BLaER1 treated with 17β-estradiol and CSF1 and Interleukin-3, amounts not matched to agents 10 nM and 100 nM (cell line): Measurements from ENCODE around the gene CDH4.
"Not testable (repeated sequence)": the region's sequence is repeated elsewhere in the genome, so short reads cannot be mapped to it uniquely, and the experiment has no call there.

Experiments used
- H3K27ac ChIP-seq, 11 experiments: shearing (Covaris generic); formaldehyde crosslinking; 2 replicates each; pipeline ENCODE4 v1.8.1; 2022
- H3K27me3 ChIP-seq, 11 experiments: shearing (Covaris generic); formaldehyde crosslinking; 2 replicates each; pipeline ENCODE4 v1.8.1; 2022
- H3K36me3 ChIP-seq, 11 experiments: shearing (Covaris generic); formaldehyde crosslinking; 2 replicates each; pipeline ENCODE4 v1.8.1; 2022
- H3K4me1 ChIP-seq, 10 experiments: shearing (Covaris generic); formaldehyde crosslinking; 2 replicates each; pipeline ENCODE4 v1.8.1; 2022
- H3K4me2 ChIP-seq, 11 experiments: shearing (Covaris generic); formaldehyde crosslinking; 2 replicates each; pipeline ENCODE4 v1.8.1; 2022
- H3K4me3 ChIP-seq, 10 experiments: shearing (Covaris generic); formaldehyde crosslinking; 2 replicates each; pipeline ENCODE4 v1.8.1; 2022
- H3K9ac ChIP-seq, 11 experiments: shearing (Covaris generic); formaldehyde crosslinking; 2 replicates each; pipeline ENCODE4 v1.8.1; 2022
- H3K9me3 ChIP-seq, 11 experiments: shearing (Covaris generic); formaldehyde crosslinking; replicated peaks in 1 of 11; 2 replicates each; pipeline ENCODE4 v1.8.1; 2022
- H4K20me1 ChIP-seq, 11 experiments: shearing (Covaris generic); formaldehyde crosslinking; 2 replicates each; pipeline ENCODE4 v1.8.1; 2022
- Cebpa-rat ChIP-seq, 11 experiments: shearing (Covaris generic); IDR thresholded peaks; 2 replicates each; pipeline ENCODE4 v1.8.1; 2022

Gene CDH4

DNA sequence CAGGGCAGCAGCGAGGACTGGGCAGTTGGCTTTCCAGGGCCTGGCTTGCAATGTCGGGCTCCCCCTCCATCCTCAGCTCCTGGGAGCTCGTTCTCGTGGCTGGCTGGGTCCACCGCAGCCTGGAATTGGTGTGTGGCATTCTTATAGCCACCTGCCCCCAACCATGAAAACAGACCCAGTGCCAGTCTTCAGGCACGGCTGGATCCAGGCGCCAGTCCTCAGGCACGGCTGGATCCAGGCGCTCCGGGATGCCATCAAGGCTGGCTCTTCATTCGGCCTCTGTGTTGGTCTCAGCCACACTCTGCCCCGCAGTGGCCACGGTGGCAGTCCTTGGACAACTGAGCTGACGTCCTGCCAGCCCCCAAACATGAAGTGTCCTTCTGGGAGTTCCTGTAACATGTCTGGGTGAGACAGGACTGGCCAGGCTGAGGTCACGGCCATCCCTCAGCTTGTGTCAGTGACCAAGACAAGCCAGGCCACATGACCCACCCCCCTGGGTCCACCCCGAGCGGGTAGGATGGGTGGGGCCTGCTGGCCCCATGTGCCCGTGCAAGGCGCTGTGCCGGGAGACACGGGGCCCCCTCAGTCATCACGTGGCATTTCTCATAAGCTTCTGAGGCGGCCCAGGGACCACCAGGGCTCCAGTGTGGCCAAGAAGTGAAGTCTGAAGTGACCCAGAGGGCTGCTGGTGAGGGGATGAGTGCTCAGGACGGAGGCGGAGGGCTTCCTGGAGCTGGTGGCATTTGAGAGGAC, 714.6 kb downstream of the CDH4 start:
- Histone ChIP-seq H3K4me2 (no peak overlapping the region), H4K20me1 (peaks cover 0 to 31% (median 2%) of the 10 kb centered on the region in 11 experiments; a peak in 8 of 22 replicates), H3K27me3 (peaks cover 0 to 9% (median 0%) of the 10 kb centered on the region in 11 experiments; a peak in 5 of 22 replicates), H3K4me1 (no peaks in the 10 kb centered on the region), H3K9me3 (no peaks in the 10 kb centered on the region), H3K27ac (no peak overlapping the region), H3K4me3 (no peak overlapping the region), H3K9ac (no peak overlapping the region), H3K36me3 (peaks cover 0 to 3% (median 2%) of the 10 kb centered on the region in 11 experiments; a peak in 8 of 22 replicates)
- TF ChIP-seq Cebpa-rat (IDR thresholded peaks at IDR 0.05): no peak

DNA sequence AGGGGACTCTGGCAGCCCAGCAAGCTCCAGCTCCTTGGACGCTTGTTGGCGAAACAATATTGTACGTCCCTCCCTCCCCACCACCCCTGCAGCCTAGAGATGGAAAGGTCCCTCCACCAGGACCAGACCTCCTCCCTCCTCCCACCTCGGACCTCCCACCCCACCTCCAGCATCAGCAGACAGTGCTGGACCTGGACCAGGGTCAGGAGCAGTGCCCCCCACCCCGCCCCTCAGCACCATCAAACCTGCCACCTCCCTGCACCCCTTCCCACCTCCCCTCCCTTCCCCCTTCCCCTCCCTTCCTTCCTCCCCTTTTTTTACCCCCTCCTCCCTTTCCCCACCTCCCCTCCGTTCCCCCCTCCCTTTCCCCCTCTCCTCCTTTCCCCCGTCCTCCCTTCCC, 715.2 kb downstream of the CDH4 start:
- TF ChIP-seq Cebpa-rat (IDR thresholded peaks at IDR 0.05): no peak
- H3K4me2 ChIP-seq: no peak overlapping the region
- peaks cover 0 to 9% (median 0%) of the 10 kb centered on the region in 11 experiments; a peak in 5 of 22 replicates for H3K27me3 ChIP-seq
- H4K20me1 ChIP-seq: peaks cover 0 to 31% (median 2%) of the 10 kb centered on the region in 11 experiments; a peak in 8 of 22 replicates
- H3K4me1 ChIP-seq: no peaks in the 10 kb centered on the region
- H3K4me3 ChIP-seq: no peak overlapping the region
- H3K9ac ChIP-seq: no peak overlapping the region
- peaks cover 0 to 3% (median 0%) of the 10 kb centered on the region in 11 experiments; a peak in 3 of 22 replicates for H3K9me3 ChIP-seq
- peaks cover 2 to 9% (median 7%) of the 10 kb centered on the region in 11 experiments; a peak in 20 of 22 replicates for H3K36me3 ChIP-seq
- H3K27ac ChIP-seq: no peak overlapping the region

DNA sequence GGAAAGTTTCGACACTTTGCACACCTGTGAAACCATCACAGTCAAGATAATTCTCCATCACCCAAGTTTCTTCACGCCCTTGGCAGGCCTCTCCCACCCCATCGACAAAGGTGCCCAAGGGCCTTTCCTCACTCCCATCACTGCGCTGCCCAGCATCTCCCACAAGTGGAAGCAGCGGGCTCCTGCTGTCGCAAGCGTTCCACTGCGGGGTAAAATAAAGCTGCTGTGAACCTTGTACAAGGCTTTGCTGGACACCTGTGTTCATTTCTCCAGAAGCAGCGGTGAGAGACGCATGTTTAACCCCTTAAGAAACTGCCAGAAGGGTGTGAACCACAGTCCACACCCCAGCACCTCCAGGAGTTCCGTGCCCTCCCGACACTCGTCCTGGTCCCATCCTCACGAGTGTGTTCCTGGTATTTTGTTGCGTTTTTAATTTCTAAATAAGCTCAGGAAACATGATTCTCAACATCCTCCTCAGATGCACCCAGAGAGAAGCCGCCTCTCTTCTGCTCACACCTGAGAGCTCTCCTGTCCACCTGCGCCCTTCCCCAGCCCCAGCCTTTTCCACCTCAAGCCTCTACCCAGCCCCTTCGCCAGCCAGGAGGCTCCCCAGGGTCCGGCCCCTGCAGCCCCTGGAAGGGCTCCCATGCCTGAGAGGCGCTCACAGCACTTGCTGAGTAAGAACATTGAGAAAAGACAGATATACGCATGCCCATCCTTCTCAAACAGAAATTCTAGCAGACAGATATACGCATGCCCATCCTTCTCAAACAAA, 716.2 kb downstream of the CDH4 start:
- Histone ChIP-seq H4K20me1 (peaks cover 0 to 31% (median 4%) of the 10 kb centered on the region in 11 experiments; a peak in 8 of 22 replicates), H3K36me3 (peaks cover 11 to 18% (median 16%) of the 10 kb centered on the region in 11 experiments), H3K27me3 (peaks cover 0 to 9% (median 0%) of the 10 kb centered on the region in 11 experiments; a peak in 5 of 22 replicates), H3K4me3 (no peak overlapping the region), H3K27ac (no peak overlapping the region), H3K4me1 (no peaks in the 10 kb centered on the region), H3K9ac (no peak overlapping the region), H3K9me3 (peaks cover 0 to 10% (median 0%) of the 10 kb centered on the region in 11 experiments; a peak in 3 of 22 replicates), H3K4me2 (no peak overlapping the region)
- TF ChIP-seq Cebpa-rat (IDR thresholded peaks at IDR 0.05): no peak

DNA sequence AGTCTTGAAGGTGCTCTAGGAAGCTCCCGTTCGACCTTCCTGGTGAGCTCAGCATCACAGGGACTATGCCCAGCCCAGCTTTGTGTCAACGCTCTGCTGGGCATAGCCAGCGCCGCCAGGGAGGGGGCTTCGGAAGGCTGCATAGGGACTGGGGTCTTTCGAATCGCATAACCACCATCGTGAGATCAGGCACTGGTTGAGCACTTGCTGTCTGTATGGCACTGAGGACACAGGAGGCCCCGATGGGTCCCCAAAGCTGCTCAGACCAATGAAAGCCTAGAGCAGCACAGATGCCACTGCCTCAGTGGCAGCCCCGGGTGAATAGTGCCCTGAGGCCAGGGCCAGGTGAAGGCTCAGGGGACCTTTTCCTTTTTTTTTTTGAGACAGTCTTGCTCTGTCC, 716.9 kb downstream of the CDH4 start:
- peaks cover 0 to 9% (median 0%) of the 10 kb centered on the region in 11 experiments; a peak in 5 of 22 replicates for H3K27me3 ChIP-seq
- no peak overlapping the region for H3K9ac ChIP-seq
- H3K4me1 ChIP-seq: no peaks in the 10 kb centered on the region
- peaks cover 0 to 31% (median 4%) of the 10 kb centered on the region in 11 experiments; a peak in 8 of 22 replicates for H4K20me1 ChIP-seq
- H3K4me2 ChIP-seq: no peak overlapping the region
- no peak overlapping the region for H3K27ac ChIP-seq
- peaks cover 19 to 25% (median 24%) of the 10 kb centered on the region in 11 experiments for H3K36me3 ChIP-seq
- H3K9me3 ChIP-seq: peaks cover 0 to 10% (median 0%) of the 10 kb centered on the region in 11 experiments; a peak in 3 of 22 replicates
- H3K4me3 ChIP-seq: no peak overlapping the region
- TF ChIP-seq Cebpa-rat (IDR thresholded peaks at IDR 0.05): no peak

DNA sequence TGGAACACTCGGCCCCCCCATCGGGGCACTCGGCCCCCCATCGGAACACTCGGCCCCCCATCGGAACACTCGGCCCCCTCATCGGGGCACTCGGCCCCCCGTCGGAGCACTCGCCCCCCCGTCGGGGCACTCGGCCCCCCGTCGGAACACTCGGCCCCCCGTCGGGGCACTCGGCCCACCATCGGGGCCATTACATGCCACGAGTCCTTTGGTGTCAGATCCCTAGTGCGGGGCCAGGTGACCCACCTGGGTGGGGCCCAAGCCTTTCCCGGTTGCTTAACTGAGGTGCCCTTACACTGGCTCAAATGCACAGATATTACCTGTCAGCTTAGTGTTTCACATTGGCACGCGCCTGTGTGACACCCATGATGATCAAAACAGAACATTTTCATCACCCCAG, 717.7 kb downstream of the CDH4 start:
- no peak for TF ChIP-seq Cebpa-rat (IDR thresholded peaks at IDR 0.05)
- peaks cover 0 to 6% (median 0%) of the 10 kb centered on the region in 11 experiments; a peak in 5 of 22 replicates for H3K27me3 ChIP-seq
- no peak overlapping the region for H3K27ac ChIP-seq
- H3K9ac ChIP-seq: no peak overlapping the region
- peaks cover 0 to 31% (median 6%) of the 10 kb centered on the region in 11 experiments; a peak in 8 of 22 replicates for H4K20me1 ChIP-seq
- H3K4me3 ChIP-seq: no peak overlapping the region
- peaks cover 27 to 34% (median 32%) of the 10 kb centered on the region in 11 experiments for H3K36me3 ChIP-seq
- H3K4me1 ChIP-seq: no peaks in the 10 kb centered on the region
- H3K4me2 ChIP-seq: no peak overlapping the region
- H3K9me3 ChIP-seq: peaks cover 0 to 10% (median 0%) of the 10 kb centered on the region in 11 experiments; a peak in 3 of 22 replicates

DNA sequence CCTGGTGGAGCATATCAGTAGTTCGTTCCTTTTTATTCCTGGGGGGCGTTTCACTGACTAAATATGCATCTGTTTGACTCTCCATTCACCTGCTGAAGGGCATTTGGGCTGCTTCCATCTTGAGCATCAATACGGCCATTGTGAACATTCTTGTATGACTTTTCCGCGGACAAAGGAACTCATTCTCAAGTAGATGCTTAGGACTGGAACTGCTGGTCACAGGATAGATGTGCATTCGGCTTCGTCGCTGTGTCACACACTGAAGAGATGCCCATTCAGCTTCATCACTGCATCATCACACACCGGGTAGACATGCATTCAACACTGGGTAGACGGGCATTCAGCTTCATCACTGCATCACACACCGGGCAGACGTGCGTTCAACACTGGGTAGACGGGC, 718.3 kb downstream of the CDH4 start:
- Histone ChIP-seq H3K4me3 (no peak overlapping the region), H3K27ac (no peak overlapping the region), H3K9me3 (peaks cover 0 to 10% (median 0%) of the 10 kb centered on the region in 11 experiments; a peak in 3 of 22 replicates), H3K27me3 (peaks cover 0 to under 1% (median 0%) of the 10 kb centered on the region in 11 experiments; a peak in 2 of 22 replicates), H3K9ac (no peak overlapping the region), H3K4me1 (no peaks in the 10 kb centered on the region), H3K36me3 (peaks cover 27 to 40% (median 38%) of the 10 kb centered on the region in 11 experiments), H3K4me2 (no peak overlapping the region), H4K20me1 (peaks cover 0 to 31% (median 6%) of the 10 kb centered on the region in 11 experiments; a peak in 8 of 22 replicates)
- TF ChIP-seq Cebpa-rat (IDR thresholded peaks at IDR 0.05): no peak

DNA sequence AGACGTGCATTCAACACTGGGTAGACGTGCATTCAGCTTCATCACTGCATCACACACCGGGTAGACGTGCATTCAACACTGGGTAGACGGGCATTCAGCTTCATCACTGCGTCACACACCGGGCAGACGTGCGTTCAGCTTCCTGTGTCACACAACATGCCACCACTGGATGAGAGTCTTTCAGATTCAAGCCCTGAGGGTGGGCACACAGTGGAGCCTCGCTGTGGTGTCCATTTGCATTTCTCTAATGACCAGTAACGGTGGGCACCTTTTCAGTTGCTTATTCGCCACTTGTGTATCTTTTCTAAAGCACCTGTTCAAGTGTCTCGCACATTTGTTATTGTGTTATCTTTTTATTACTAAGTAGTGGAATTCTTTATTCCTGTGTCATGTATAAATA, 719.5 kb downstream of the CDH4 start:
- not testable (repeated sequence) for H3K27me3 ChIP-seq, H3K4me2 ChIP-seq
- peaks cover 0 to 33% (median 12%) of the 10 kb centered on the region in 11 experiments; a peak in 14 of 22 replicates for H4K20me1 ChIP-seq

DNA sequence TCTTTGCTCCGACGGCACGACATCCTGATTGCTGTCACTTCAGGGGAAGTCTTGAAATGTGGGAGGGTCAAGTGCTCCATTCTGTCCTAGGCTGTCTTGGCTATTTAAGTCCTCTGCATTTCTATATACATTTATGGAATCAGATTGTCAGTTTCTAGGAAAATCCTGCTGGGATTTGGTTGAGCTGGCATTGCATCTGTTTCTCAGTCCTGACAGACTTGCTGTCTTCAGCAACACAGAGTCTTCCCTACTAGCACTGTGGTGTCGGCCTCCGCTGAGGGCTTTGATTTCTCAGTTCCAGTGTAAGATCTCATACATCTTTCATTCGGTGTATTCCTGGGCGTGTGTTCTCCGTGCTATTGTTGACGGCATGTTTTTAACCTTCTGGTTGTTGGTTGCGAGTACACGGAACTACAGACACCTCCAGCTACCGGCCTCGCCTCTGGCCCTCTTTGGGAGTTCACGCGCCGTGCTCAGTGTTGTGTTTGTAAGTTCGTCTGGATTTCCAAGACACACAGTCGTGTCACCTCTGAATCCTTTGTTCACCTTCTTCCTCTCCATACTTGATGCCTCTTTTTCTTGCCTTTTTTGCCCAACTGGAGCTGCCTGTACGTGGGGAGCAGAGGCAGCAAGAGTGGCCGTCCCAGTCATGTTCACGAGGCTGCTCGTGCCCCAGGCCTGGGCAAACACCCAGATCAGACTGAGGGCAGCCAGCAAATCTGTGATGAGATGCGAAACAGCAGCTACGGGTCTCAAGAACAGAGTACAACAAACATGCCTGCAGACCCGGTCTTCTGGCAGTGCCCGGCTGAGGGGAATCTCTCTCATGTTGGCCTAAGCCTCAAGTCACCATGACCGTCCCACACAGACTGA, 720.8 kb downstream of the CDH4 start:
- Histone ChIP-seq H3K4me1 (no peaks in the 10 kb centered on the region), H3K9ac (no peak overlapping the region), H3K27ac (no peak overlapping the region), H3K27me3 (no peaks in the 10 kb centered on the region), H3K4me3 (no peak overlapping the region), H4K20me1 (peaks cover 0 to 43% (median 19%) of the 10 kb centered on the region in 11 experiments; a peak in 15 of 22 replicates), H3K9me3 (peaks cover 0 to 10% (median 0%) of the 10 kb centered on the region in 11 experiments; a peak in 3 of 22 replicates), H3K4me2 (no peak overlapping the region), H3K36me3 (peaks cover 48 to 62% (median 59%) of the 10 kb centered on the region in 11 experiments)
- TF ChIP-seq Cebpa-rat (IDR thresholded peaks at IDR 0.05): no peak

More for the DNA sequence above, 719.5 kb downstream of the CDH4 start:
- H3K27ac ChIP-seq, H3K9ac ChIP-seq, H3K9me3 ChIP-seq, H3K4me3 ChIP-seq, H3K4me1 ChIP-seq: not testable (repeated sequence)
- peaks cover 37 to 50% (median 47%) of the 10 kb centered on the region in 11 experiments for H3K36me3 ChIP-seq
